Measurements from ENCODE around the gene DCANP1. TPM values are rescaled to one million over a fixed set of nuclear protein-coding genes. Genes with fewer than 3 reads are reported as not detected.

DCANP1 gene
- total RNA-seq, 1 donor from 2014 or later = not detected

GRCh38 chr5:135483254-135483653 lies 36.1 kb upstream of the DCANP1 start:
- no peaks in the 10 kb centered on the region for H3K36me3 Mint-ChIP-seq (ENCODE audit: insufficient read depth)
- no peak for DNase-seq (ENCODE audit: low spot score, unreplicated experiment)
- H3K27ac Mint-ChIP-seq = no peak overlapping the region
- H3K9me3 Mint-ChIP-seq (ENCODE audit: low read depth) = no peaks in the 10 kb centered on the region
- TF ChIP-seq CTCF (IDR thresholded peaks at IDR 0.05; ENCODE audit: unreplicated experiment) = no peak
- H3K4me3 Mint-ChIP-seq (ENCODE audit: low read depth) = no peak overlapping the region
- H3K4me1 Mint-ChIP-seq (ENCODE audit: low read depth) = peaks cover 1% of the 10 kb centered on the region
- H3K27me3 Mint-ChIP-seq = peaks cover 76% of the 10 kb centered on the region

GRCh38 chr5:135482381-135482933 lies 35.3 kb upstream of the DCANP1 start:
- no peak for DNase-seq (ENCODE audit: low spot score, unreplicated experiment)
- H3K9me3 Mint-ChIP-seq (ENCODE audit: low read depth) = no peaks in the 10 kb centered on the region
- H3K4me3 Mint-ChIP-seq (ENCODE audit: low read depth) = no peak overlapping the region
- no peak overlapping the region for H3K27ac Mint-ChIP-seq
- no peaks in the 10 kb centered on the region for H3K36me3 Mint-ChIP-seq (ENCODE audit: insufficient read depth)
- H3K27me3 Mint-ChIP-seq = peaks cover 73% of the 10 kb centered on the region
- no peaks in the 10 kb centered on the region for H3K4me1 Mint-ChIP-seq (ENCODE audit: low read depth)
- no peak for TF ChIP-seq CTCF (IDR thresholded peaks at IDR 0.05; ENCODE audit: unreplicated experiment)

- H3K36me3 Mint-ChIP-seq (ENCODE audit: insufficient read depth) = no peaks in the 10 kb centered on the region
These were observed 34.8 kb upstream of the DCANP1 start for GRCh38 chr5:135481909-135482311.

GRCh38 chr5:135481387-135481786 lies 34.2 kb upstream of the DCANP1 start:
- Mint-ChIP-seq H3K9me3 (ENCODE audit: low read depth) (no peaks in the 10 kb centered on the region), H3K4me1 (ENCODE audit: low read depth) (peaks cover 7% of the 10 kb centered on the region), H3K4me3 (ENCODE audit: low read depth) (no peak overlapping the region), H3K36me3 (ENCODE audit: insufficient read depth) (no peaks in the 10 kb centered on the region), H3K27me3 (peaks cover 71% of the 10 kb centered on the region), H3K27ac (no peak overlapping the region)
- DNase-seq (ENCODE audit: low spot score, unreplicated experiment) = no peak
- TF ChIP-seq CTCF (IDR thresholded peaks at IDR 0.05; ENCODE audit: unreplicated experiment) = no peak

More at GRCh38 chr5:135481909-135482311, 34.8 kb upstream of the DCANP1 start:
- Mint-ChIP-seq H3K4me3 (ENCODE audit: low read depth) (no peak overlapping the region), H3K27me3 (peaks cover 71% of the 10 kb centered on the region), H3K9me3 (ENCODE audit: low read depth) (no peaks in the 10 kb centered on the region), H3K27ac (no peak overlapping the region), H3K4me1 (ENCODE audit: low read depth) (peaks cover 2% of the 10 kb centered on the region)
- no peak for DNase-seq (ENCODE audit: low spot score, unreplicated experiment)
- TF ChIP-seq CTCF (IDR thresholded peaks at IDR 0.05; ENCODE audit: unreplicated experiment) = no peak

- no peak overlapping the region for H3K4me3 Mint-ChIP-seq (ENCODE audit: low read depth)
- H3K9me3 Mint-ChIP-seq (ENCODE audit: low read depth) = no peaks in the 10 kb centered on the region
- no peak overlapping the region for H3K27ac Mint-ChIP-seq
These were observed 33.4 kb upstream of the DCANP1 start for GRCh38 chr5:135480511-135480910.

More at GRCh38 chr5:135480511-135480910, 33.4 kb upstream of the DCANP1 start:
- H3K4me1 Mint-ChIP-seq (ENCODE audit: low read depth) = peaks cover 7% of the 10 kb centered on the region
- H3K27me3 Mint-ChIP-seq = peaks cover 66% of the 10 kb centered on the region
- TF ChIP-seq CTCF (IDR thresholded peaks at IDR 0.05; ENCODE audit: unreplicated experiment) = no peak
- H3K36me3 Mint-ChIP-seq (ENCODE audit: insufficient read depth) = no peaks in the 10 kb centered on the region
- no peak for DNase-seq (ENCODE audit: low spot score, unreplicated experiment)

All from progenitor cell of endocrine pancreas (in vitro differentiated cells).